ENCODE measurements around the gene SMOC2. TPM values are rescaled to one million over a fixed set of nuclear protein-coding genes. Genes with fewer than 3 reads are reported as not detected.
"Not testable (repeated sequence)": the region's sequence is repeated elsewhere in the genome, so short reads cannot be mapped to it uniquely, and the experiment has no call there.

SMOC2 gene
- total RNA-seq, 4 donors from 2014 or later, result 45.8 to 382 (median 160) TPM

GRCh38 chr6:168686831-168687730, 246.1 kb downstream of the SMOC2 start:
- 71 to 85% methylated on average over 9 to 10 of the region's 14 CpGs for WGBS, 2 donors (ENCODE audit: low coverage in 1 of 2)
- Histone ChIP-seq H3K4me1 (no peaks in the 10 kb centered on the region), H3K4me3 (no peak overlapping the region), H3K9me3 (no peaks in the 10 kb centered on the region), H3K36me3 (no peaks in the 10 kb centered on the region), H3K27me3 (peaks cover 12% of the 10 kb centered on the region), H3K27ac (no peak overlapping the region)
- TF ChIP-seq EP300 (IDR thresholded peaks at IDR 0.05) (no peak), CTCF (IDR thresholded peaks at IDR 0.05) (no peak), POLR2A (IDR thresholded peaks at IDR 0.05) (no peak), POLR2AphosphoS5 (IDR thresholded peaks at IDR 0.05) (no peak)
- no peak for ATAC-seq

GRCh38 chr6:168690271-168690670, 249.3 kb downstream of the SMOC2 start:
- TF ChIP-seq CTCF (IDR thresholded peaks at IDR 0.05), result no peak
- no peak for TF ChIP-seq POLR2A (IDR thresholded peaks at IDR 0.05)
- TF ChIP-seq POLR2AphosphoS5 (IDR thresholded peaks at IDR 0.05), result no peak
- TF ChIP-seq EP300 (IDR thresholded peaks at IDR 0.05), result no peak
- ATAC-seq, result no peak
- WGBS, 2 donors (ENCODE audit: low coverage in 1 of 2), result 90 to 93% methylated on average over 3 to 7 of the region's 7 CpGs

GRCh38 chr6:168691774-168692173, 250.8 kb downstream of the SMOC2 start:
- no peak overlapping the region for H3K4me3 ChIP-seq
- H3K27ac ChIP-seq, result no peak overlapping the region
- H3K27me3 ChIP-seq, result no peaks in the 10 kb centered on the region
- no peaks in the 10 kb centered on the region for H3K9me3 ChIP-seq
- H3K4me1 ChIP-seq, result no peaks in the 10 kb centered on the region
- 94 to 96% methylated on average over 4 to 5 of the region's 7 CpGs for WGBS, 2 donors (ENCODE audit: low coverage in 1 of 2)
- no peak for ATAC-seq
- TF ChIP-seq EP300 (IDR thresholded peaks at IDR 0.05), result no peak
- no peak for TF ChIP-seq CTCF (IDR thresholded peaks at IDR 0.05)
- TF ChIP-seq POLR2AphosphoS5 (IDR thresholded peaks at IDR 0.05), result no peak
- TF ChIP-seq POLR2A (IDR thresholded peaks at IDR 0.05), result no peak
- H3K36me3 ChIP-seq, result no peaks in the 10 kb centered on the region

More at GRCh38 chr6:168690271-168690670, 249.3 kb downstream of the SMOC2 start:
- Histone ChIP-seq H3K36me3 (no peaks in the 10 kb centered on the region), H3K9me3 (no peaks in the 10 kb centered on the region), H3K27ac (no peak overlapping the region), H3K27me3 (peaks cover 6% of the 10 kb centered on the region), H3K4me3 (no peak overlapping the region), H3K4me1 (no peaks in the 10 kb centered on the region)

- Histone ChIP-seq H3K4me3 (no peak overlapping the region), H3K36me3 (no peaks in the 10 kb centered on the region), H3K27ac (peak overlapping the region in 2 of 4 donors; percentile 32 to 57), H3K4me1 (no peaks in the 10 kb centered on the region), H3K9me3 (no peaks in the 10 kb centered on the region), H3K27me3 (no peaks in the 10 kb centered on the region)
- ATAC-seq, result no peak
- TF ChIP-seq EP300 (IDR thresholded peaks at IDR 0.05), result no peak
- TF ChIP-seq POLR2A (IDR thresholded peaks at IDR 0.05), result no peak
- TF ChIP-seq POLR2AphosphoS5 (IDR thresholded peaks at IDR 0.05), result no peak
- no peak for TF ChIP-seq CTCF (IDR thresholded peaks at IDR 0.05)
- WGBS, 2 donors (ENCODE audit: low coverage in 1 of 2), result 90 to 95% methylated on average over 9 to 20 of the region's 34 CpGs
Observed at GRCh38 chr6:168692193-168692914, 251.4 kb downstream of the SMOC2 start.

GRCh38 chr6:168692915-168693257, 251.9 kb downstream of the SMOC2 start:
- WGBS, 2 donors (ENCODE audit: low coverage in 1 of 2), result no CpG with 5 or more reads among the region's 12 CpGs
- H3K27ac ChIP-seq, result peak overlapping the region in 2 of 4 donors; percentile 32 to 57
- peak; percentile 41 for ATAC-seq
- not testable (repeated sequence) for H3K4me3 ChIP-seq, H3K27me3 ChIP-seq, H3K4me1 ChIP-seq, H3K9me3 ChIP-seq, H3K36me3 ChIP-seq

- not testable (repeated sequence) for H3K4me3 ChIP-seq, H3K27me3 ChIP-seq, H3K9me3 ChIP-seq, H3K36me3 ChIP-seq
- peak; percentile 34 for ATAC-seq
- Histone ChIP-seq H3K27ac (peak overlapping the region in 1 of 4 donors; percentile 12), H3K4me1 (peaks cover 3 to 12% (median 3%) of the 10 kb centered on the region in 3 donors)
- 18% methylated on average over 3 of the region's 15 CpGs; no CpG with 5 or more reads in 1 of the 2 donors for whole genome bisulfite sequencing, 2 donors (ENCODE audit: low coverage in 1 of 2)
Observed at GRCh38 chr6:168694797-168695196, 253.8 kb downstream of the SMOC2 start.
